IMR-90 (cell line): ENCODE data around the gene PLEK. TPM values are rescaled to one million over a fixed set of nuclear protein-coding genes. Genes with fewer than 3 reads are reported as not detected.

Experiments
- ATAC-seq: fragments of 200-7000 bp; cut with Tn5 transposase; 2 replicates; pipeline ENCODE4 v1.9.1; 2020; ENCODE audit warnings: low read depth, mild to moderate bottlenecking, moderate library complexity
- BruUV-seq: library from RNA; stranded (reverse); fragments of 400-500 nt; replicated peaks from 2 replicates; lab custom pipeline; 2021; lab: Mats Ljungman, UMichigan
- CTCF ChIA-PET: fragments of 300-600 bp; formaldehyde crosslinking; extraction: SDS; loops from one replicate; lab custom pipeline; 2021; ENCODE audit warnings: antibody characterized with exemption; lab: Yijun Ruan, JAX
- POLR2A ChIA-PET: fragments of 300-600 bp; sonication (Branson Sonifier 250); formaldehyde crosslinking; loops from one replicate; lab custom pipeline; 2022; ENCODE audit warnings: antibody characterized with exemption; ENCODE audit not compliant: unreplicated experiment; lab: Charles Lee
- DNase-seq: peaks from one replicate; pipeline ENCODE4 v3.0.0; 2013
- H2AFZ ChIP-seq: replicated peaks from 2 replicates; pipeline ENCODE3; 2013; ENCODE audit warnings: low read length, mild to moderate bottlenecking; ENCODE audit not compliant: poor library complexity
- H2AK5ac ChIP-seq: 2 replicates; pipeline ENCODE4 v1.6.1; 2013; ENCODE audit warnings: low read depth, low read length, inconsistent platforms
- H2AK9ac ChIP-seq: replicated peaks from 2 replicates; pipeline ENCODE3; 2013; ENCODE audit warnings: mild to moderate bottlenecking, low read depth, low read length, moderate library complexity; ENCODE audit not compliant: poor library complexity
- H2BK120ac ChIP-seq: 2 replicates; pipeline ENCODE4 v1.6.1; 2013; ENCODE audit warnings: low read depth, low read length, inconsistent platforms
- H2BK15ac ChIP-seq: 3 replicates; pipeline ENCODE4 v1.6.1; 2013; ENCODE audit warnings: low read depth, low read length, inconsistent platforms
- H2BK20ac ChIP-seq: 2 replicates; pipeline ENCODE4 v1.6.1; 2013; ENCODE audit warnings: low read depth, mild to moderate bottlenecking, inconsistent platforms, low read length, moderate library complexity
- H2BK5ac ChIP-seq: 2 replicates; pipeline ENCODE4 v1.6.1; 2013; ENCODE audit warnings: mild to moderate bottlenecking, low read depth, low read length, inconsistent platforms; ENCODE audit not compliant: poor library complexity, severe bottlenecking
- H3K14ac ChIP-seq: replicated peaks from 2 replicates; pipeline ENCODE4 v1.6.1; 2013; ENCODE audit warnings: low read depth, low read length, inconsistent platforms
- H3K18ac ChIP-seq: 2 replicates; pipeline ENCODE4 v1.6.1; 2013; ENCODE audit warnings: low read depth, low read length, control low read depth
- H3K23ac ChIP-seq: 2 replicates; pipeline ENCODE4 v1.6.1; 2013; ENCODE audit warnings: low read depth, low read length, inconsistent platforms
- H3K27ac ChIP-seq: 2 replicates; pipeline ENCODE4 v1.5.1; 2013; ENCODE audit warnings: mild to moderate bottlenecking, control low read depth, low read length; ENCODE audit not compliant: insufficient read depth
- H3K27me3 ChIP-seq: 2 replicates; pipeline ENCODE4 v1.6.1; 2013; ENCODE audit warnings: low read length; ENCODE audit not compliant: control insufficient read depth, insufficient read depth
- H3K36me3 ChIP-seq: 2 replicates; pipeline ENCODE4 v1.6.1; 2013; ENCODE audit warnings: low read length, mixed read lengths; ENCODE audit not compliant: control insufficient read depth, insufficient read depth
- H3K4ac ChIP-seq: 2 replicates; pipeline ENCODE4 v1.6.1; 2013; ENCODE audit warnings: low read depth, low read length, inconsistent platforms
- H3K4me1 ChIP-seq: 2 replicates; pipeline ENCODE4 v1.6.1; 2013; ENCODE audit warnings: low read length, mixed read lengths; ENCODE audit not compliant: control insufficient read depth, insufficient read depth
- H3K4me2 ChIP-seq: 2 replicates; pipeline ENCODE4 v1.6.1; 2013; ENCODE audit warnings: low read depth, mild to moderate bottlenecking, control low read depth, low read length, moderate library complexity
- H3K4me3 ChIP-seq: 2 replicates; pipeline ENCODE4 v1.5.1; 2013; ENCODE audit warnings: low read depth, mild to moderate bottlenecking, control low read depth, low read length, moderate library complexity; ENCODE audit not compliant: insufficient read depth
- H3K56ac ChIP-seq: 2 replicates; pipeline ENCODE4 v1.6.1; 2013; ENCODE audit warnings: low read length, inconsistent platforms; ENCODE audit not compliant: insufficient read depth; ENCODE audit errors: extremely low read depth
- H3K79me1 ChIP-seq, 2 experiments: 2 replicates each; pipeline ENCODE4 v1.6.1; 2013; ENCODE audit warnings: low read length in 2 of 2, inconsistent platforms in 1 of 2, low read depth in 1 of 2
- H3K9ac ChIP-seq: 2 replicates; pipeline ENCODE4 v1.6.1; 2013; ENCODE audit warnings: low read depth, low read length, control low read depth
- H3K9me1 ChIP-seq: 2 replicates; pipeline ENCODE4 v1.6.1; 2013; ENCODE audit warnings: low read length, inconsistent platforms; ENCODE audit not compliant: insufficient read depth
- H3K9me3 ChIP-seq: 2 replicates; pipeline ENCODE4 v1.6.1; 2013; ENCODE audit warnings: low read length; ENCODE audit not compliant: control insufficient read depth, insufficient read depth
- H4K20me1 ChIP-seq: 2 replicates; pipeline ENCODE4 v1.6.1; 2013; ENCODE audit warnings: low read length, inconsistent platforms; ENCODE audit not compliant: insufficient read depth
- H4K5ac ChIP-seq: 2 replicates; pipeline ENCODE4 v1.6.1; 2013; ENCODE audit warnings: mild to moderate bottlenecking, low read depth, low read length, control low read depth
- H4K8ac ChIP-seq, 2 experiments: 2 replicates each; pipeline ENCODE4 v1.6.1; 2013; ENCODE audit warnings: low read depth in 2 of 2, low read length in 2 of 2, control low read depth in 1 of 2, inconsistent platforms in 1 of 2
- H4K91ac ChIP-seq: 2 replicates; pipeline ENCODE4 v1.6.1; 2013; ENCODE audit warnings: low read depth, low read length, inconsistent platforms; ENCODE audit not compliant: insufficient read depth
- CEBPB ChIP-seq: IDR thresholded peaks from 2 replicates; pipeline ENCODE4 v1.6.1; 2012; ENCODE audit warnings: low read depth, low read length, improper control_type of control experiment
- CHD1 ChIP-seq: IDR thresholded peaks from 2 replicates; pipeline ENCODE4 v1.6.1; 2012; ENCODE audit warnings: low read depth, low read length, improper control_type of control experiment
- FOS ChIP-seq: fragments of 150-350 bp; IDR thresholded peaks from 2 replicates; pipeline ENCODE4 v1.6.1; 2016; ENCODE audit warnings: low read depth, low read length
- MAZ ChIP-seq: IDR thresholded peaks from 2 replicates; pipeline ENCODE4 v1.6.1; 2012; ENCODE audit warnings: low read depth, mild to moderate bottlenecking, low read length, improper control_type of control experiment, moderate library complexity, borderline replicate concordance
- MXI1 ChIP-seq: IDR thresholded peaks from 2 replicates; pipeline ENCODE4 v1.6.1; 2012; ENCODE audit warnings: low read depth, mild to moderate bottlenecking, low read length, moderate library complexity, borderline replicate concordance
- NFE2L2 ChIP-seq: fragments of 150-350 bp; IDR thresholded peaks from 2 replicates; pipeline ENCODE4 v1.6.1; 2016; ENCODE audit warnings: low read depth, mild to moderate bottlenecking, low read length
- RAD21 ChIP-seq: IDR thresholded peaks from 2 replicates; pipeline ENCODE4 v1.6.1; 2012; ENCODE audit warnings: low read length, improper control_type of control experiment
- RCOR1 ChIP-seq: IDR thresholded peaks from 2 replicates; pipeline ENCODE4 v1.6.1; 2012; ENCODE audit warnings: mild to moderate bottlenecking, low read length, improper control_type of control experiment; ENCODE audit not compliant: insufficient replicate concordance
- RFX5 ChIP-seq: IDR thresholded peaks from 2 replicates; pipeline ENCODE4 v1.8.0; 2012; ENCODE audit warnings: low read depth, mild to moderate bottlenecking, low read length, moderate library complexity
- SMC3 ChIP-seq: fragments of 150-350 bp; IDR thresholded peaks from 2 replicates; pipeline ENCODE4 v1.6.1; 2016; ENCODE audit warnings: low read depth, mild to moderate bottlenecking, antibody characterized with exemption, low read length, moderate library complexity
- WGBS, 2 experiments: methylation state at CpG; one replicate each; pipeline versions ENCODE4 v1.1.5 to v1.1.7; 2013; ENCODE audit warnings: missing lambda C conversion rate in 2 of 2; ENCODE audit not compliant: insufficient read length in 1 of 2; ENCODE audit errors: extremely low coverage in 2 of 2; 5-methylcytosine and 5-hydroxymethylcytosine counted together
- dilution Hi-C: fragments of 300-500 bp; cut with HindIII; formaldehyde crosslinking; loops from one replicate; pipeline ENCODE4 v1.14.3; 2018; ENCODE audit warnings: low sequenced_read_pairs; ENCODE audit not compliant: unreplicated experiment
- in situ Hi-C: fragments of 300-500 bp; cut with MboI; formaldehyde crosslinking; loops from 3 replicates; pipeline ENCODE4 v1.14.3; 2019; ENCODE audit warnings: low sequenced_read_pairs, inconsistent platforms, mixed read lengths
- intact Hi-C: fragments of 100-400 bp; cut with micrococcal nuclease; formaldehyde crosslinking; loops from 2 replicates; pipeline ENCODE4 v1.10.0; 2022
- polyA plus RNA-seq, 3 experiments: library from polyadenylated mRNA; depleted of rRNA; stranded (reverse); fragments of >200 nt; gene quantifications; 2 replicates each; pipeline ENCODE4 v1.2.3, GENCODE V29; 2012; ENCODE audit warnings: low replicate concordance in 1 of 3
- total RNA-seq: library from RNA; depleted of rRNA; stranded (reverse); fragments of >200 nt; gene quantifications from 2 replicates; pipeline ENCODE4 v1.2.3, GENCODE V29; 2012

The PLEK gene
- total and polyA plus RNA-seq, 2 of the 4 experiments (the other 2 are of a cell fraction), result under 0.01 TPM; not detected in 1

DNA sequence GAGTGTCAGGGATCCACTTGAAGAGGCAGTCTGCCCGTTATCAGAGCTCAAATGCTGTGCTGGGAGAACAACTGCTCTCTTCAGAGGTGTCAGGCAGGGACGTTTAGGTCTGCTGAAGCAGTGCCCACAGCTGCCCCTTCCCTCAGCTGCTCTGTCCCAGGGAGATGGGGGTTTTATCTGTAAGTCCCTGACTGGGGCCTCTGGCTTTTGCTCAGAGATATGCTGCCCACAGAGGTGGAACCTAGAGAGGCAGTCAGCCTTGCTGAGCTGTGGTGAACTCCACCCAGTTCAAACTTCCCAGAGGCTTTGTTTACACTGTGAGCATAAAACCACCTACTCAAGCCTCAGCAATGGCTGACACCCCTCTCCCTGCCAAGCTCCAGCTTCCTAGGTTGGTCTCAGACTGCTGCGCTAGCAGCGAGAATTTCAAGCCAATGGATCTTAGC lies 38.1 kb downstream of the PLEK start:
- Histone ChIP-seq H3K27ac (no peak overlapping the region), H3K36me3 (no peaks in the 10 kb centered on the region), H3K27me3 (peaks cover 23% of the 10 kb centered on the region), H2BK20ac (no peak overlapping the region), H3K4ac (no peak overlapping the region), H3K14ac (no peak overlapping the region), H4K8ac (no peak overlapping the region), H4K5ac (no peak overlapping the region), H3K18ac (no peak overlapping the region), H2AK9ac (no peak overlapping the region), H3K4me2 (no peak overlapping the region), H3K79me1 (no peaks in the 10 kb centered on the region), H3K4me1 (no peaks in the 10 kb centered on the region), H4K91ac (no peak overlapping the region), H4K20me1 (no peaks in the 10 kb centered on the region), H3K9ac (no peak overlapping the region), H2BK120ac (no peak overlapping the region), H3K23ac (no peak overlapping the region), H3K4me3 (no peak overlapping the region), H2AFZ (no peak overlapping the region), H2BK15ac (no peak overlapping the region), H2AK5ac (no peak overlapping the region), H3K56ac (no peak overlapping the region; the same call in 1 of the 2 replicates), H3K9me1 (no peaks in the 10 kb centered on the region), H2BK5ac (no peak overlapping the region), H3K9me3 (no peaks in the 10 kb centered on the region)
- DNase-seq, result no peak
- intact Hi-C loops (loop anchor here (2.0 kb wide), 1 partner anchor 26 kb away; no protein-coding TSS in a partner anchor), in situ Hi-C loops (no loop called here), dilution Hi-C loops (no loop called here)
- ChIA-PET CTCF (no interaction called here), POLR2A (no interaction called here)
- 40% methylated on average over 1 of the region's 4 CpGs; no CpG with 5 or more reads in 1 of the 2 experiments for WGBS, 2 experiments
- BruUV-seq, result no TSS peak
- ATAC-seq, result no peak
- no peak for TF ChIP-seq MAZ
- TF ChIP-seq RFX5, result no peak
- TF ChIP-seq RAD21, result no peak
- no peak for TF ChIP-seq MXI1
- TF ChIP-seq SMC3, result no peak
- no peak for TF ChIP-seq CHD1
- no peak for TF ChIP-seq CEBPB
- TF ChIP-seq NFE2L2, result no peak
- no peak for TF ChIP-seq RCOR1
- no peak for TF ChIP-seq FOS
